NCI-H1092 (cell line): ENCODE results near the gene ARL8A.

ENCODE experiments used
- DNase-seq: peaks from one replicate; lab custom pipeline; 2025; lab: John Stamatoyannopoulos, UW

ARL8A gene

GRCh38 chr1:202135221-202135721, 9.3 kb downstream of the ARL8A start:
- peak; percentile 69 for DNase-seq

DNA sequence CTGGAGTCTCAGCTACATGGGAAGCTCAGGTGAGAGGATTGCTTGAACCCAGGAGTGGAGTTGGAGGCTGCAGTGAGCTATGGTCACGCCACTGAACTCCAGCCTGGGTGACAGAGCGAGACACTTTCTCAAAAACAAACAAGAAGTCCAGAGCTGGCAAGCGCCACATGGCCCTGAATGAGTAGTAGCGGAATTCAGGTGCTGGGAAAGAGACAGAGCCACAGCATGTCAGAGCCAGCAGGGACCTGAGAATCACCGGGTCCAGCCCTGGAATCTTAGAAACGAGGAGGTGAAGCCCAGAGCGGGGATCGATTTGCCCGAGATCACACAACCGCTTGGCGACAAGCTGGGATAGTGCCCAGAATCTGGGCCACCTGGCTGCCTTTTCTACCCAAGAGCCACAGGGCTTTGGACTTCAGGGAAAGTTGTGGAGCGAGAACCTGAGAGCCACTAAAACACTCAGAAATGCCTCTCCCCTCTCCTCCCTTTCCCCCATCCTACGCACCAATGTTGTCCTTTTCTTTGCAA, 9.8 kb downstream of the ARL8A start:
- no peak for DNase-seq

DNA sequence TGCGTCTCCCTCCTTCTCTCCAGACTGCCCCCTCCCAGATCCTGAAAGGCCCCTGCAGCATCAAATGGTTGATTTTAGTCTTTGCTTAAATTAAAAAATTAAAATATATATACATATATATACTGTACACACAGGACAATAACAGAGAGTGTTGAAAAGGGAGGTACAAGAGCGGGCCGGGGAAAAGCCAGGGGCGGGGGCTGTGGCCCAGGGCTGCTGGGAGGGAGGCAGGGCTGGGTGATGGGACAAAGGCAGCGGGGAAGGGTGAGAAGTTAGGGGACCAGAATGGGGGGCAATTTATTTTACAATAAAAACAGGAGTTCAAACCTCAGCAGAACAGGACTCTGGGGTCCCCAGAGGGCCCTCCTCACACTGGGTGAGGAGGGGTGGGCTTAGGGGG, 10.5 kb downstream of the ARL8A start:
- DNase-seq = no peak

DNA sequence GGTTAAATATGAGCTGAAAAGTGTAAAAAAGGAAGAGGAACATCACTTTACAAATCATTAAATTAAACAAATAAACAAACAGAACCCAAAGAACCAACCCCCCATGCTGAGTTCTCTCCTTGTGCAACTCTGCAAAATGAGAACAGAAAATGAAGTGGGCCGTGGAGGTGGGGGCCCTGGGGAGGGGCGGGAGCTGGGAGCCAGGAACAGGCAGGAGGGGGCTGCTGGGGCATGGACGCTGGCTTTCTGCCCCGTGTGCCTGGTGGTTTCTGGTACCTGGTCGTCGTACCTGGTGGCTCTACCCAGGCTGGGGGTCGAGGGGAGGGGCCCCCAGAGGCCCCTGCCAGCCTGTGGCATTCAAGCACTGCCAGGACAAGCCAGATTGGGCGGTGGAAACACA, 11.0 kb downstream of the ARL8A start:
- no peak for DNase-seq

- DNase-seq = no peak
Measured at GRCh38 chr1:202133001-202133400, 11.5 kb downstream of the ARL8A start.

- DNase-seq = no peak
Measured at GRCh38 chr1:202131956-202132821, 12.3 kb downstream of the ARL8A start.

- DNase-seq = no peak
Measured at GRCh38 chr1:202130816-202131522, 13.6 kb downstream of the ARL8A start.

GRCh38 chr1:202130297-202130721, 14.2 kb downstream of the ARL8A start:
- DNase-seq = peak; percentile 65

DNA sequence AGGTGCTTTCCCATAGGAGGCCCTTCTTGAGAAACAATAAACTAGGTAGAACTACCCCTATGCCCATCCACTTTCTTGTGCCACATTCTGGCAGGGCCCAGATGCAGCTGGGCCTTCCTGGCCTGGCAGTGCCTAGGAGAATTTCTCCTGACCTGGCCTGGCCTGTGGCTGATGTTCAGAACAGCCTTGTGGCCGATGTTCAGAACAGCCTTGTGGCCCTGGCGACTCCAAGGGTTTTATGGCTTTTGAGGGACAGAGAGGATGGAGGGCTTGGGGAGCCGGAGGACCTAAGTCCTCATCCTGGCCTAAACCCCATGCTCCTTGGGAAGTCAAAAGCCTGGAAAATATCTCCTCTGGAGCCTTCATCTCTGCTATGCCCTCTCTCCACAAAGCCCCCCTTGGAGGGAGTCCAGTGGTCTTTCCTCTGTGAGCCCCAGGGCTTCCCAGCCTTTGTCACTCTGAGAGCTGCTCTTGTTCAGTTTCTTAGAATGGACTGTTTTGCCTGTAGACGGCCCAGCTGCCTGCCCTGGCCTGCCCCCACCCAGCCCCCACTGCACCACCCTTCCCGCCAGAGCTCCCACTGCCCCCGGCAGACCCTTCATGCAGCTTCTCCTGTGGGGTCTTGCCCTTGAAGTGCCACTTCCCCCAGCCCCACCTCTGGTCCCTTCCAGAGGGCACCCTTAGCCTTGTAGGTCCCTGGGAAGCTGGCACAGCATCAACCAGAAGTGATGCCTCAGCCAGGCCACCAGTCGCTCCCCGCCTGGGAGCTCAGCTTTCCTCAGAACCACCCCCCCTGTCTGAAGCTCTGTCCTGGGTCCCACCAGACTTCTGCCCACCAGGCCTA, 14.9 kb downstream of the ARL8A start:
- no peak for DNase-seq

- DNase-seq = no peak
Measured at GRCh38 chr1:202127836-202128622, 16.5 kb downstream of the ARL8A start.

DNA sequence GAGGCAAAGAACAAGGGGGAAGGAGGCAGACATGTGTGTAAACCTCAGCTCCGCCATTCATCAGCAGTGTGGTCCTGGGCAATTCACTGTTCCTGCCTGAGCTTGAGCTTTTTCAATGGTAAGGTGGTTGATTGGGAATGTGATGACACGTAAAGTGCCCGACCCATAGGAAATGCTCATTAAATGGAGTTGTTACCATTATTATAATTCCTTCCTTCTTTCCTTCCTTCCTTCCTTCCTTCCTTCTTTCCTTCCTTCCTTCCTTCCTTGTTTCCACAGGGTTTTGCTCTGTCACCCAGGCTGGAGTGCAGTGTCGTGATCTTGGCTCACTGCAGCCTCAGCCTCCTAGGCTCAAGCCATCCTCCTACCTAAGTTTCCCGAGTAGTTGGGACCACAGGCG, 17.5 kb downstream of the ARL8A start:
- DNase-seq = no peak

GRCh38 chr1:202126426-202126825, 18.1 kb downstream of the ARL8A start:
- DNase-seq = no peak

- no peak for DNase-seq
Measured at GRCh38 chr1:202125611-202126010, 18.9 kb downstream of the ARL8A start.

- no peak for DNase-seq
Measured at GRCh38 chr1:202124142-202124541, 20.4 kb downstream of the ARL8A start.

- no peak for DNase-seq
Measured at GRCh38 chr1:202123336-202123813, 21.2 kb downstream of the ARL8A start.

DNA sequence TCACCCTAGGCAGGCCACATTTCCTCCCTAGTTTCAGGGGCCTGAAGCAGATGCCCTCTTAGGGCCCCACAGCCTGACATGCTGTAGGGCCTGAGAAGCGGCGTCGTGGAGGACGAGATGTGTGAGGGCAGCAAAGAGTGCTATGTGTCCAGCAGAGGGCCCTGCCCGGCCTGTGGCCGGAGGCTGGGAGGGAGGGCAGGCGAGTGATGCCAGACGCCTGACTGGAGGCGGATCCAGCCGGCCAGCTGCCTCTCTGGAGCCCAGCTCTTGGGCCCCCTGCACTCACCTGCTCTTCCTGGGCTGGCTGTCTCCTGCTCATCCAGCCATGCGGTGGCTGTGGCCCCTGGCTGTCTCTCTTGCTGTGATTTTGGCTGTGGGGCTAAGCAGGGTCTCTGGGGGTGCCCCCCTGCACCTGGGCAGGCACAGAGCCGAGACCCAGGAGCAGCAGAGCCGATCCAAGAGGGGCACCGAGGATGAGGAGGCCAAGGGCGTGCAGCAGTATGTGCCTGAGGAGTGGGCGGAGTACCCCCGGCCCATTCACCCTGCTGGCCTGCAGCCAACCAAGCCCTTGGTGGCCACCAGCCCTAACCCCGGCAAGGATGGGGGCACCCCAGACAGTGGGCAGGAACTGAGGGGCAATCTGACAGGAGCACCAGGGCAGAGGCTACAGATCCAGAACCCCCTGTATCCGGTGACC, 21.8 kb downstream of the ARL8A start, which contains the start of gene GPR37L1:
Gene GPR37L1, plus strand, starts transcription at position 279 of the 697 bp plus-strand sequence. Its CDS starts 47 bp downstream, at position 326.
- DNase-seq = peak; percentile 35

DNA sequence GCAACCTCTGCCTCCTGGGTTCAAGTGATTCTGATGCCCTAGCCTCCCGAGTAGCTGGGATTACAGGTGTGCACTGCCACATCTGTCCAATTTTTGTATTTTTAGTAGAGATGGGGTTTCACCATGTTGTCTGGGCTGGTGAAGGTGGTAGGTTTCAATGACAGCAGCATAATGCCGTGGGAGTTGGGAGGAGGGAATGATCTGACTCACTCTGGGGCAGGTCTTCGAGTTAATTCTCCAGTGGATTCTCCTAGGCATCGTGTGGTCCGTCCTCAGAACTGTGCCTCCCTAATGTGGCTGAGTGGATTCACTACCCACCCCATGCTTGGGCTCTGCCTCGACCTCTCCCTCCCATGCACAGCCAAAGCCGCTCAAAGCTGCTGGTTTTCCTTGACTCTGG, 23.5 kb downstream of the ARL8A start:
- DNase-seq = no peak

GRCh38 chr1:202117898-202118371, 26.6 kb downstream of the ARL8A start:
- no peak for DNase-seq

- DNase-seq = no peak
Measured at GRCh38 chr1:202116287-202116686, 28.2 kb downstream of the ARL8A start.

- DNase-seq = no peak
Measured at GRCh38 chr1:202113690-202114300, 30.7 kb downstream of the ARL8A start.
